Left ventricle myocardium inferior (tissue), 1 donor: ENCODE measurements around the gene CTNNB1. TPM values are rescaled to one million over a fixed set of nuclear protein-coding genes. Genes with fewer than 3 reads are reported as not detected.

Experiments used
- DNase-seq: peaks from one replicate; pipeline ENCODE4 v3.0.0-alpha.2; 2020
- H3K27ac ChIP-seq: fragments of 200-600 bp; replicated peaks from 2 replicates; pipeline ENCODE4 v1.8.0; 2021
- H3K27me3 ChIP-seq: fragments of 200-600 bp; 2 replicates; pipeline ENCODE4 v1.8.0; 2021; ENCODE audit warnings: low read depth
- H3K36me3 ChIP-seq: fragments of 200-600 bp; 2 replicates; pipeline ENCODE4 v1.8.0; 2021
- H3K4me1 ChIP-seq: fragments of 200-600 bp; 2 replicates; pipeline ENCODE4 v1.8.0; 2021
- H3K4me3 ChIP-seq: fragments of 200-600 bp; 2 replicates; pipeline ENCODE4 v1.8.0; 2021; ENCODE audit warnings: mild to moderate bottlenecking, moderate library complexity
- H3K9me3 ChIP-seq: fragments of 200-600 bp; replicated peaks from 2 replicates; pipeline ENCODE4 v1.8.0; 2021
- CTCF ChIP-seq: fragments of 200-600 bp; IDR thresholded peaks from 2 replicates; pipeline ENCODE4 v1.8.0; 2021; ENCODE audit warnings: antibody characterized with exemption, mild to moderate bottlenecking, borderline replicate concordance
- intact Hi-C: fragments of 100-400 bp; cut with micrococcal nuclease; formaldehyde crosslinking; loops from one replicate; pipeline ENCODE4 v1.11.0; 2022
- total RNA-seq: library from RNA; stranded (reverse); fragmentation: NEBNext Ultra II Directional; extraction: Animal tissue kit (Norgen Biotek cat#: 25700); gene quantifications from one replicate; pipeline ENCODE4 v1.2.1, GENCODE V29; 2021
- donor health status: DM: no; HTN: yes; CAD: no; lungs with severe emphysema.

Gene CTNNB1
- total RNA-seq, 1 donor from 2014 or later, result 164 TPM

GRCh38 chr3:41209646-41210045 is 10.3 kb downstream of the CTNNB1 start:
- no peak for TF ChIP-seq CTCF
- Histone ChIP-seq H3K36me3 (no peaks in the 10 kb centered on the region), H3K27me3 (no peaks in the 10 kb centered on the region), H3K9me3 (no peaks in the 10 kb centered on the region), H3K4me3 (no peak overlapping the region), H3K27ac (no peak overlapping the region), H3K4me1 (peaks cover 91% of the 10 kb centered on the region)
- intact Hi-C loops, result loop anchor here (10.0 kb wide), 1 partner anchor 235 kb away; no protein-coding TSS in a partner anchor
- no peak for DNase-seq

GRCh38 chr3:41210966-41211365 is 11.7 kb downstream of the CTNNB1 start:
- DNase-seq, result no peak
- intact Hi-C loops, result no loop called here
- Histone ChIP-seq H3K27me3 (no peaks in the 10 kb centered on the region), H3K9me3 (no peaks in the 10 kb centered on the region), H3K4me1 (peaks cover 91% of the 10 kb centered on the region), H3K36me3 (no peaks in the 10 kb centered on the region), H3K27ac (no peak overlapping the region), H3K4me3 (no peak overlapping the region)
- TF ChIP-seq CTCF, result no peak

GRCh38 chr3:41212088-41212487 is 12.8 kb downstream of the CTNNB1 start:
- no peak for DNase-seq
- H3K4me1 ChIP-seq, result peaks cover 91% of the 10 kb centered on the region
- H3K27ac ChIP-seq, result no peak overlapping the region
- intact Hi-C loops, result no loop called here
- no peaks in the 10 kb centered on the region for H3K36me3 ChIP-seq
- no peak for TF ChIP-seq CTCF
- no peak overlapping the region for H3K4me3 ChIP-seq
- no peaks in the 10 kb centered on the region for H3K9me3 ChIP-seq
- no peaks in the 10 kb centered on the region for H3K27me3 ChIP-seq

- Histone ChIP-seq H3K4me1 (peaks cover 91% of the 10 kb centered on the region), H3K36me3 (no peaks in the 10 kb centered on the region), H3K27me3 (no peaks in the 10 kb centered on the region), H3K4me3 (no peak overlapping the region), H3K27ac (no peak overlapping the region), H3K9me3 (no peaks in the 10 kb centered on the region)
- intact Hi-C loops, result no loop called here
- TF ChIP-seq CTCF, result no peak
- DNase-seq, result no peak
These were observed 14.3 kb downstream of the CTNNB1 start for GRCh38 chr3:41213588-41213987.

GRCh38 chr3:41216422-41216821 is 17.1 kb downstream of the CTNNB1 start:
- H3K4me3 ChIP-seq, result no peak overlapping the region
- intact Hi-C loops, result no loop called here

More at GRCh38 chr3:41216422-41216821, 17.1 kb downstream of the CTNNB1 start:
- Histone ChIP-seq H3K27ac (no peak overlapping the region), H3K4me1 (peaks cover 98% of the 10 kb centered on the region), H3K9me3 (no peaks in the 10 kb centered on the region), H3K27me3 (no peaks in the 10 kb centered on the region), H3K36me3 (no peaks in the 10 kb centered on the region)
- TF ChIP-seq CTCF, result no peak
- no peak for DNase-seq
